B cell (primary cell): ENCODE data around the gene ABCC9. TPM values are rescaled to one million over a fixed set of nuclear protein-coding genes. Genes with fewer than 3 reads are reported as not detected.

Experiments used
- ATAC-seq: fragments of 200-7000 bp; cut with Tn5 transposase; one replicate; pipeline ENCODE4 v1.10.0; 2021; ENCODE audit warnings: low read depth, mild to moderate bottlenecking, moderate number of reproducible peaks, moderate library complexity
- CTCF ChIA-PET: fragments of 350-600 bp; sonication (Branson Sonifier 250); formaldehyde crosslinking; loops from one replicate; lab custom pipeline; 2021; ENCODE audit warnings: antibody characterized with exemption, inconsistent platforms; lab: Charles Lee
- POLR2A ChIA-PET: fragments of 350-600 bp; sonication (Branson Sonifier 250); formaldehyde crosslinking; loops from one replicate; lab custom pipeline; 2021; ENCODE audit warnings: antibody characterized with exemption; lab: Charles Lee
- DNase-seq: peaks from one replicate; pipeline ENCODE4 v3.0.0; 2013
- H2AFZ ChIP-seq: 2 replicates; pipeline ENCODE4 v1.6.1; 2012; ENCODE audit warnings: mild to moderate bottlenecking, low read depth, low read length; ENCODE audit not compliant: insufficient read depth, poor library complexity, severe bottlenecking
- H3K27ac ChIP-seq, 2 donors: 1 replicate in 1 of 2; 2 replicates in 1 of 2; pipeline ENCODE4 v1.5.1; 2012 to 2013; ENCODE audit warnings: low read length in 2 of 2, mild to moderate bottlenecking in 2 of 2, moderate library complexity in 1 of 2
- H3K27me3 ChIP-seq, 4 experiments: fragments of 200-600 bp in 1 of 4; sonication (generic) in 1 of 4; replicated peaks in 1 of 4; 1 replicate in 2 of 4; 2 replicates in 2 of 4; pipeline versions ENCODE4 v1.6.1 to v1.7.0; 2013 to 2016; ENCODE audit warnings: low read length in 3 of 4, mild to moderate bottlenecking in 2 of 4, mixed read lengths in 1 of 4, moderate library complexity in 1 of 4; ENCODE audit not compliant: insufficient read depth in 4 of 4, control insufficient read depth in 3 of 4; ENCODE audit errors: control extremely low read depth in 1 of 4
- H3K36me3 ChIP-seq, 2 experiments: replicated peaks in 1 of 2; 1 replicate in 1 of 2; 2 replicates in 1 of 2; pipeline versions ENCODE4 v1.6.1 to v1.7.1; 2013; ENCODE audit warnings: low read length in 1 of 2; ENCODE audit not compliant: insufficient read depth in 2 of 2, control insufficient read depth in 1 of 2; ENCODE audit errors: control extremely low read depth in 1 of 2, extremely low read depth in 1 of 2
- H3K4me1 ChIP-seq, 2 donors: fragments of 200-600 bp in 1 of 2; sonication (generic) in 1 of 2; 1 replicate in 1 of 2; 2 replicates in 1 of 2; pipeline versions ENCODE4 v1.5.1 to v1.6.1; 2013 to 2017; ENCODE audit warnings: low read length in 2 of 2; ENCODE audit not compliant: control insufficient read depth in 2 of 2, insufficient read depth in 2 of 2
- H3K4me2 ChIP-seq: replicated peaks from 2 replicates; pipeline ENCODE3; 2012; ENCODE audit warnings: mild to moderate bottlenecking, low read depth, low read length; ENCODE audit not compliant: poor library complexity, severe bottlenecking
- H3K4me3 ChIP-seq, 5 experiments: fragments of 200-600 bp in 1 of 5; sonication (generic) in 1 of 5; 1 replicate in 3 of 5; 2 replicates in 2 of 5; pipeline versions ENCODE4 v1.5.1 to v1.7.0; 2011 to 2016; ENCODE audit warnings: low read length in 4 of 5, mild to moderate bottlenecking in 4 of 5, low read depth in 2 of 5, control low read depth in 1 of 5, moderate library complexity in 1 of 5; ENCODE audit not compliant: insufficient read depth in 1 of 5; ENCODE audit errors: control extremely low read depth in 1 of 5, extremely low read depth in 1 of 5
- H3K79me2 ChIP-seq: fragments of 200-600 bp; sonication (generic); one replicate; pipeline ENCODE4 v1.6.0; 2016; ENCODE audit warnings: low read length; ENCODE audit not compliant: control insufficient read depth, insufficient read depth
- H3K9ac ChIP-seq: fragments of 200-600 bp; sonication (generic); 2 replicates; pipeline ENCODE4 v1.6.1; 2017; ENCODE audit warnings: mild to moderate bottlenecking, low read length, moderate library complexity
- H3K9me3 ChIP-seq, 3 donors: one replicate each; pipeline versions ENCODE4 v1.6.1 to v1.7.1; 2013; ENCODE audit warnings: low read length in 2 of 3; ENCODE audit not compliant: control insufficient read depth in 2 of 3, insufficient read depth in 1 of 3; ENCODE audit errors: control extremely low read depth in 1 of 3
- H4K20me1 ChIP-seq: 2 replicates; pipeline ENCODE4 v1.6.0; 2012; ENCODE audit warnings: mild to moderate bottlenecking, low read length; ENCODE audit not compliant: insufficient read depth, control insufficient read depth, poor library complexity, severe bottlenecking
- H3K27ac Mint-ChIP-seq: one replicate; pipeline ENCODE4 v1.8.0; 2021; ENCODE audit warnings: mixed read lengths
- H3K27me3 Mint-ChIP-seq: one replicate; pipeline ENCODE4 v1.8.0; 2021; ENCODE audit warnings: mixed read lengths
- H3K4me1 Mint-ChIP-seq: one replicate; pipeline ENCODE4 v1.8.0; 2021; ENCODE audit warnings: mixed read lengths
- H3K4me3 Mint-ChIP-seq: one replicate; pipeline ENCODE4 v1.8.0; 2021; ENCODE audit warnings: mixed read lengths
- H3K9me3 Mint-ChIP-seq: one replicate; pipeline ENCODE4 v1.8.0; 2022; ENCODE audit warnings: mixed read lengths; ENCODE audit not compliant: insufficient read depth
- CTCF ChIP-seq: fragments of 200-600 bp; IDR thresholded peaks from one replicate; pipeline ENCODE4 v1.8.0; 2022; ENCODE audit warnings: antibody characterized with exemption, mild to moderate bottlenecking
- EZH2 ChIP-seq: IDR thresholded peaks from 2 replicates; pipeline ENCODE4 v1.6.1; 2012; ENCODE audit warnings: borderline replicate concordance, low read depth, mild to moderate bottlenecking, moderate library complexity, low read length; ENCODE audit not compliant: insufficient read depth, poor library complexity, severe bottlenecking
- WGBS: methylation state at CpG from one replicate; pipeline ENCODE4 v1.1.5; 2013; ENCODE audit warnings: missing lambda C conversion rate; ENCODE audit not compliant: insufficient coverage; 5-methylcytosine and 5-hydroxymethylcytosine counted together
- intact Hi-C: fragments of 100-400 bp; cut with micrococcal nuclease; formaldehyde crosslinking; loops from one replicate; pipeline ENCODE4 v1.10.0; 2022
- polyA plus RNA-seq: library from polyadenylated mRNA; depleted of rRNA; stranded (reverse); fragments of >200 nt; gene quantifications from 2 replicates; pipeline ENCODE4 v1.2.3, GENCODE V29; 2012
- total RNA-seq, 2 donors: library from RNA; stranded (reverse); fragments of 120-200 nt in 1 of 2; gene quantifications; 1 replicate in 1 of 2; 2 replicates in 1 of 2; pipeline versions ENCODE4 v1.2.3 to v1.2.4, GENCODE V29; 2013 to 2022

The ABCC9 gene
- total and polyA plus RNA-seq, 2 donors (not counting 1 experiment from before 2014, with no cell fraction given): not detected

- Histone ChIP-seq H4K20me1 (no peaks in the 10 kb centered on the region), H3K36me3 (no peaks in the 10 kb centered on the region), H3K79me2 (no peaks in the 10 kb centered on the region), H3K27me3 (no peaks in the 10 kb centered on the region), H3K4me3 (no peak overlapping the region), H3K27ac (no peak overlapping the region), H2AFZ (no peak overlapping the region), H3K4me2 (no peak overlapping the region), H3K4me1 (no peaks in the 10 kb centered on the region), H3K9ac (no peak overlapping the region), H3K9me3 (peaks cover 0 to 1% (median 0%) of the 10 kb centered on the region in 3 donors)
- POLR2A ChIA-PET: no interaction called here
- no CpG with 5 or more reads among the region's 5 CpGs for WGBS
- CTCF ChIA-PET: no interaction called here
- intact Hi-C loops: no loop called here
- TF ChIP-seq EZH2 (no peak), CTCF (no peak)
- no peak overlapping the region for H3K4me3 Mint-ChIP-seq
- ATAC-seq (no peak), DNase-seq (no peak)
- H3K4me1 Mint-ChIP-seq: no peaks in the 10 kb centered on the region
- no peak overlapping the region for H3K27ac Mint-ChIP-seq
- H3K9me3 Mint-ChIP-seq: no peaks in the 10 kb centered on the region
- H3K27me3 Mint-ChIP-seq: peaks cover 4% of the 10 kb centered on the region
Observed at GRCh38 chr12:21852251-21852650, 89.0 kb downstream of the ABCC9 start.

GRCh38 chr12:21851151-21851550 lies 90.1 kb downstream of the ABCC9 start:
- no peaks in the 10 kb centered on the region for H4K20me1 ChIP-seq
- H2AFZ ChIP-seq: no peak overlapping the region
- no peak overlapping the region for H3K4me2 ChIP-seq
- H3K27me3 Mint-ChIP-seq: peaks cover 4% of the 10 kb centered on the region
- H3K27me3 ChIP-seq: no peaks in the 10 kb centered on the region
- intact Hi-C loops: no loop called here
- H3K36me3 ChIP-seq: no peaks in the 10 kb centered on the region
- ATAC-seq (no peak), DNase-seq (no peak)
- ChIA-PET CTCF (no interaction called here), POLR2A (no interaction called here)
- H3K9ac ChIP-seq: no peak overlapping the region
- H3K4me3 Mint-ChIP-seq: no peak overlapping the region
- H3K4me1 Mint-ChIP-seq: no peaks in the 10 kb centered on the region
- no peak overlapping the region for H3K27ac Mint-ChIP-seq
- no peak overlapping the region for H3K4me3 ChIP-seq
- WGBS: no CpG with 5 or more reads among the region's 1 CpG
- H3K9me3 Mint-ChIP-seq: no peaks in the 10 kb centered on the region
- no peaks in the 10 kb centered on the region for H3K4me1 ChIP-seq
- TF ChIP-seq EZH2 (no peak), CTCF (no peak)
- H3K27ac ChIP-seq: no peak overlapping the region
- no peaks in the 10 kb centered on the region for H3K79me2 ChIP-seq
- peaks cover 0 to 1% (median 0%) of the 10 kb centered on the region in 3 donors for H3K9me3 ChIP-seq
